ENCODE results near the gene PMVK.

PMVK gene

DNA sequence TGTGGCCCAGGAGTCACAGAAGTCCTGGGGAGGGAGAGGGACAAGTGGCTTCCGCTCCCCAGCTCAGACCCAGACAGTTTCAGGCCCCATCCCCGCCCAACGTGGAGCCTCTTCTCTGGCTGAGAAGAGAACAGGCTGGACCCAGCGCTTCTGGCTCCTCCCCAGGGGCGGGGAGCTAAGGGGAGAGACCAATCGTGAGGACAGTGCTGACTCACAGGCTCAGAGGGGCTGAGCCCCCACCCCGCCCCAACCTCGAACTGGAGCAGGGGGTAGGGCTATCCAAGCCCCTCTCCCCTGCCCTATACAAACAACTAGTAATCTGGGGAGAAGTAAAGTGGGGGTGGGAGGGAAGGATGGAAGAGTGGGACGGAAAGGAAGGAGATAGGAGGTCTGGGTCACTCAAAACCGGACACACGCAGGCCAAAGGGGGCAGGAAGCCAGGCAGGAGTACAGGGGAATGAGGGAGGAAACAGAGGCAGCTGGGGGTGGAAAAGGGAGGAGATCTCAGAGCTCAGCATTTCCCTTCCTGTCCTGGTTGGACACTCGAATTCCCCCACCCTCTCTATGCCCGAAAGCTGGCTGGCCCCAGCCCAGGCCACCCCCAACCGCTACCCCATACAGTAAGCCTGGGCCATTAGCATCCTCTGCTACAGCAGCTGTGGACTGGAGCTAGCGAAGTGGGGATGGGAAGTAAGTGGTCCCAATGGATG, 34.3 kb upstream of the PMVK start, which contains the start of gene SHC1:
TSS of gene SHC1 (minus strand) at position 117 of the 710 bp plus-strand sequence. CDS start 221 bp downstream, outside the sequence.
- TF ChIP-seq, protein P1, sequence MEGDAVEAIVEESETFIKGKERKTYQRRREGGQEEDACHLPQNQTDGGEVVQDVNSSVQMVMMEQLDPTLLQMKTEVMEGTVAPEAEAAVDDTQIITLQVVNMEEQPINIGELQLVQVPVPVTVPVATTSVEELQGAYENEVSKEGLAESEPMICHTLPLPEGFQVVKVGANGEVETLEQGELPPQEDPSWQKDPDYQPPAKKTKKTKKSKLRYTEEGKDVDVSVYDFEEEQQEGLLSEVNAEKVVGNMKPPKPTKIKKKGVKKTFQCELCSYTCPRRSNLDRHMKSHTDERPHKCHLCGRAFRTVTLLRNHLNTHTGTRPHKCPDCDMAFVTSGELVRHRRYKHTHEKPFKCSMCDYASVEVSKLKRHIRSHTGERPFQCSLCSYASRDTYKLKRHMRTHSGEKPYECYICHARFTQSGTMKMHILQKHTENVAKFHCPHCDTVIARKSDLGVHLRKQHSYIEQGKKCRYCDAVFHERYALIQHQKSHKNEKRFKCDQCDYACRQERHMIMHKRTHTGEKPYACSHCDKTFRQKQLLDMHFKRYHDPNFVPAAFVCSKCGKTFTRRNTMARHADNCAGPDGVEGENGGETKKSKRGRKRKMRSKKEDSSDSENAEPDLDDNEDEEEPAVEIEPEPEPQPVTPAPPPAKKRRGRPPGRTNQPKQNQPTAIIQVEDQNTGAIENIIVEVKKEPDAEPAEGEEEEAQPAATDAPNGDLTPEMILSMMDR (conservative IDR thresholded peaks at IDR 0.05; ENCODE audit: low read depth, low read length): no peak
- peak within 1 kb of the TSS; percentile 74 for H3K4me3 ChIP-seq (ENCODE audit: low read length)
- peak; percentile 61 for DNase-seq (ENCODE audit: low read depth)

DNA sequence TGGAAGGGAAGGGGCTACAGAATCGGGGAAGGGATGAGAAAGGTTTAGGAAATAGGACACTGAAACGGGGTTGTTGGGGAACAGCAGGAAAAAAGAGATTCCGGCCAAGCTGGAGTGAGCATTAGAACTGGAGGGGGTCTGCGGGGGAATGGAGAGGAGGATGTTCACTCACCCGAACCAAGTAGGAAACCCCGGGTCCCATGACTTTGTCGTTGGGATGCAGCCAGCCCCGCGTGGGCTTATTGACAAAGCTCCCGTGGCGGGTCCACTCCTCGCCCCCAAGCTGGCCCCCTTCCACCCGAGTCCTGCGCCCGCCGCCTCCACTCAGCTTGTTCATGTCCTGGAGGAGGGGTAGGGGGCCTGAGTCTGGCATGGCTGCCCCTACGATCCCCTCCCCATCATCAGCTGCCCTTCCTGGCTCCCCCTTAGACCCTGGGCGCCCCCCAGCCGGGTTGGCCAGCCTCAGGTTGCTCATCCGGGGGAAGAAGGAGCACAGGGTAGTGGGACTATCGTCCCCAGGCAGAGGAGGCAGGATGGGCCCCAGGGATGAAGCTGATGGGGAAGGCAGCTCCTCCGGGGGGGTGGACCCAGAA, 33.4 kb upstream of the PMVK start:
- TF ChIP-seq, protein P1 (conservative IDR thresholded peaks at IDR 0.05; ENCODE audit: low read depth, low read length): no peak
- peak overlapping the region; percentile 74 for H3K4me3 ChIP-seq (ENCODE audit: low read length)
- no peak for DNase-seq (ENCODE audit: low read depth)

DNA sequence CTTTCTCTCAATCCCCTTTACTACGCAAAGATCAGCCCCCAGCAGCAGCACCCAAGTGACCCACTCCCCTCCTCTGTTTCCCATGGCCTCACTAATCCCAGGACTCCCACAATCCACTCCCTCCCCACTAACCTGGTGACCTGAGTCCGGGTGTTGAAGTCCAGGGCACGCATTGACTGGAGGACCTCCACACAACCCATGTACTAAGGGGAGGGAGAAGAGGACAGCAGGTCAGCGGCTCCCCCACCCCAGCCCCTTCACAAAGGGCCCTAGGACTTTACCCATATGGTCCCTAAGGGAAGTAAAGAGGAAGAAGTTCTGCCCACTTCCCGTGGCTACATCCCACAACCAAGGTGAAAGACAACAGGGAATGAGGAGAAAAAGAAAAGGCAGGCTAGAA, 32.7 kb upstream of the PMVK start:
- H3K4me3 ChIP-seq (ENCODE audit: low read length): peak overlapping the region; percentile 74
- TF ChIP-seq, protein P1 (conservative IDR thresholded peaks at IDR 0.05; ENCODE audit: low read depth, low read length): no peak

DNA sequence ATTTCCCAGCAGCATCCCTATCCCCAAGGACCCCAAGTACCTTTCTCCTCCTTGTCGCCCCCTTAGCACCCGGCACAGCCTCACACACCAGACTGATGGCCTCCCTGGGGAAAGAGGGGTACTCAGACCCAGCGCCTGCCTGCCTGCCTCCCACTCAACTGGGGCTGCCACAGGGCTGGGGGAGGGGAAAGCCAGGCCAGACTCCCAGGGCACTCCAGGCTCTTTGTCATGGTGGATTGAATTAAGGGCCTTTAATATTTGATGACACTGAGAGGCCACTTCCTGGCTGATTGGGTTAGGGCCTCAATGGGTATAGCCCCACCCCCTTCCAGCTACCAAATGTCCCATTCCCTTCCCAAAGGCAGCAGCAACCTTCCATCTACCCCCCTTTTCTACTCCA, 32.2 kb upstream of the PMVK start:
- TF ChIP-seq, protein P1 (conservative IDR thresholded peaks at IDR 0.05; ENCODE audit: low read depth, low read length): no peak
- no peak for DNase-seq (ENCODE audit: low read depth)
- H3K4me3 ChIP-seq (ENCODE audit: low read length): peak overlapping the region; percentile 74

More for the DNA sequence above, 32.7 kb upstream of the PMVK start:
- no peak for DNase-seq (ENCODE audit: low read depth)

DNA sequence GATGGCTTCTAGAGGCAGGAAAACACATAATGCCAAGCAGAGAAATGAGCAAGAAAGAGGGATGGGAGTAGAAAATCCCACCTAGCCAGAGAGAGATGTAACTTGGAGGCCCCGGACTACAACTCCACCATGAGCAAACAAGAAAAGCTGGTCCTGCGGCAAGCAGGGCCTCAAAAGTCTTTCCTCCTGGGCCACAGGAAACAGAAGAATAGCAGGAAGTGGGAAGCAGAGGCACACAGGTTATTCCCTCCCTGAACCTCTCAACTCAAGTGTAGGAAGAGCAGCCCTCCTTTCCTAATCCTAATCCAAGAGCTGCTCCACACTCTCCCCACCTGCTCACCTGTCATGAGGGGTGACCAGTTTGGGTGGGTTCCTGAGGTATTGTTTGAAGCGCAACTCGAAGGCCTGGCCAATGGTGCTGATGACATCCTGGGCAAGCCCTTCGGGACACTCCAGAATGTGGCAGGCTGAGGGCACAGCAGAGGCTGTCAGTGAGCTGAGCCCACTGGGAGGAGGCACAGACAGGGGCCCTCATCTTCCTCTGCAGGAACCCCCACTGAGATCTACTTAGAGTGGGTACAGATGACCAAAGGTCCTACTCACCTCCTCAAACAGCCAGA, 30.9 kb upstream of the PMVK start:
- no peak for DNase-seq (ENCODE audit: low read depth)
- H3K4me3 ChIP-seq (ENCODE audit: low read length): no peak overlapping the region
- TF ChIP-seq, protein P1 (conservative IDR thresholded peaks at IDR 0.05; ENCODE audit: low read depth, low read length): no peak

DNA sequence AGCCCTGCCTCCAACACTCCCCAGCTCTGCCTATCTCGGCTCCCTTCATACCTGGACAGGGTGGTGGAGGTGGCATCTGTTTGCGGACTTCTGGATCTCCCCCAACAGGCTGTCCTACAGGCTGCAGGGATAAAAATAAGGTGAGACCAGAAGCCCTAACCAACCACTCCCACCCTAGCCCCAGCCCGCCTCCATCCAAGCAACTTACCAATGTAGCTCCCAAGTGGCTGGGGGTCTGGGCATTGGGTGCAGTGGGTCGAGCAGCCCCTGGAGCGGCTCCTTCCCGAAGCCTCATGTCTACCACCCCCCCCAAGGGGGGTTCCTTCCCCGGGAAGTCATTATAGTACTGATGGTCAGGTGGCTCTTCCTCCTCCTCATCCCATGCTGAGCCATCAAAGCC, 29.6 kb upstream of the PMVK start:
- TF ChIP-seq, protein P1 (conservative IDR thresholded peaks at IDR 0.05; ENCODE audit: low read depth, low read length): no peak
- no peak for DNase-seq (ENCODE audit: low read depth)
- H3K4me3 ChIP-seq (ENCODE audit: low read length): no peak overlapping the region
